SU-DHL-6 (cell line): ENCODE data around the gene NKPD1.

Experiments used
- EZH2phosphoT487 ChIP-seq: fragments of 200-600 bp; sonication (generic), shearing (Covaris generic); conservative IDR thresholded peaks from 2 replicates; pipeline ENCODE4 v1.6.1; 2018; ENCODE audit warnings: mild to moderate bottlenecking, antibody characterized with exemption, low read length, moderate library complexity, mixed read lengths
- TF ChIP-seq, protein P1 (sequence below): fragments of 200-600 bp; sonication (generic); IDR thresholded peaks from one replicate; pipeline ENCODE4 v1.5.1; 2017; ENCODE audit warnings: antibody characterized with exemption, mild to moderate bottlenecking, low read length, moderate library complexity; ENCODE audit not compliant: insufficient read depth, poor library complexity, severe bottlenecking

DNA sequence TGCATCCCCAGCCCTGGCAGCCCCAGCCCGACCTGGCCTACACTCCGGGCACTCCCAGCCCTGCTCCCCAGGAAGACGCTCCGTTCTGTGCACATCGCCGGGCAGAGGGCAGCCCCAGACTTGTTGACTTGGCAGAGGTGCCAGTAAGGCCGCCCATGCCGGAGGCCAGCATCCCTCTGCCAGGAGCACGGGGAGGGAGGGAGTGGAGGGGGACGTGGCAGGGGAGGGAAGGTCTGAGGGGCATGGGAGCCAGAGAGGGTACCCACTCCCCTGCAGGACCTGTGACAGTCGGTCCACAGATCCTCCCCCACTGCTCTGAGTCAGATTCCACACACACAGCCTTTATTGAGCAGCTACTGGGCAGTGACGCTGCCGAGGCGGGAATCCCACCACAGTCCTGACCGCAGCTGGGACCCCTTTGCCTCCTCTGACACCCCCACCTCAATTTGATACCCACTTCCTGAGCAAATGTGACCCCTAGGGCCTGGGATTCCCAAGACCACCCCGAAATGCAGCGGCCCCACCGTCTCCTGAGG is 1.9 kb upstream of the NKPD1 start:
- TF ChIP-seq EZH2phosphoT487 = no peak
- TF ChIP-seq, protein P1, sequence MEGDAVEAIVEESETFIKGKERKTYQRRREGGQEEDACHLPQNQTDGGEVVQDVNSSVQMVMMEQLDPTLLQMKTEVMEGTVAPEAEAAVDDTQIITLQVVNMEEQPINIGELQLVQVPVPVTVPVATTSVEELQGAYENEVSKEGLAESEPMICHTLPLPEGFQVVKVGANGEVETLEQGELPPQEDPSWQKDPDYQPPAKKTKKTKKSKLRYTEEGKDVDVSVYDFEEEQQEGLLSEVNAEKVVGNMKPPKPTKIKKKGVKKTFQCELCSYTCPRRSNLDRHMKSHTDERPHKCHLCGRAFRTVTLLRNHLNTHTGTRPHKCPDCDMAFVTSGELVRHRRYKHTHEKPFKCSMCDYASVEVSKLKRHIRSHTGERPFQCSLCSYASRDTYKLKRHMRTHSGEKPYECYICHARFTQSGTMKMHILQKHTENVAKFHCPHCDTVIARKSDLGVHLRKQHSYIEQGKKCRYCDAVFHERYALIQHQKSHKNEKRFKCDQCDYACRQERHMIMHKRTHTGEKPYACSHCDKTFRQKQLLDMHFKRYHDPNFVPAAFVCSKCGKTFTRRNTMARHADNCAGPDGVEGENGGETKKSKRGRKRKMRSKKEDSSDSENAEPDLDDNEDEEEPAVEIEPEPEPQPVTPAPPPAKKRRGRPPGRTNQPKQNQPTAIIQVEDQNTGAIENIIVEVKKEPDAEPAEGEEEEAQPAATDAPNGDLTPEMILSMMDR = no peak
